Liver (tissue), 3 donors: ENCODE results near the gene RPGRIP1L.

Source experiments
- GABPA ChIP-seq, 2 donors: IDR thresholded peaks in 1 of 2; conservative IDR thresholded peaks in 1 of 2; 2 replicates each; pipeline ENCODE4 v1.6.1; 2016; ENCODE audit warnings: antibody characterized with exemption in 2 of 2, mild to moderate bottlenecking in 1 of 2, moderate library complexity in 1 of 2
- REST ChIP-seq: IDR thresholded peaks from 2 replicates; pipeline ENCODE4 v1.6.1; 2016; ENCODE audit warnings: antibody characterized with exemption, mild to moderate bottlenecking
- TF ChIP-seq, protein P1 (sequence below): fragments of 150-350 bp; IDR thresholded peaks from 2 replicates; pipeline ENCODE4 v1.5.1; 2017; ENCODE audit warnings: improper control_type of control experiment, low read depth, low read length; ENCODE audit not compliant: missing input control
- donor health status: healthy.
- donor health status: healthy.

GRCh38 chr16:53571763-53572162, 131.9 kb downstream of the RPGRIP1L start:
- TF ChIP-seq GABPA (IDR thresholded peaks at IDR 0.05 in 1 of 2, conservative IDR thresholded peaks at IDR 0.05 in 1 of 2) (no peak), REST (no peak)
- TF ChIP-seq, protein P1, sequence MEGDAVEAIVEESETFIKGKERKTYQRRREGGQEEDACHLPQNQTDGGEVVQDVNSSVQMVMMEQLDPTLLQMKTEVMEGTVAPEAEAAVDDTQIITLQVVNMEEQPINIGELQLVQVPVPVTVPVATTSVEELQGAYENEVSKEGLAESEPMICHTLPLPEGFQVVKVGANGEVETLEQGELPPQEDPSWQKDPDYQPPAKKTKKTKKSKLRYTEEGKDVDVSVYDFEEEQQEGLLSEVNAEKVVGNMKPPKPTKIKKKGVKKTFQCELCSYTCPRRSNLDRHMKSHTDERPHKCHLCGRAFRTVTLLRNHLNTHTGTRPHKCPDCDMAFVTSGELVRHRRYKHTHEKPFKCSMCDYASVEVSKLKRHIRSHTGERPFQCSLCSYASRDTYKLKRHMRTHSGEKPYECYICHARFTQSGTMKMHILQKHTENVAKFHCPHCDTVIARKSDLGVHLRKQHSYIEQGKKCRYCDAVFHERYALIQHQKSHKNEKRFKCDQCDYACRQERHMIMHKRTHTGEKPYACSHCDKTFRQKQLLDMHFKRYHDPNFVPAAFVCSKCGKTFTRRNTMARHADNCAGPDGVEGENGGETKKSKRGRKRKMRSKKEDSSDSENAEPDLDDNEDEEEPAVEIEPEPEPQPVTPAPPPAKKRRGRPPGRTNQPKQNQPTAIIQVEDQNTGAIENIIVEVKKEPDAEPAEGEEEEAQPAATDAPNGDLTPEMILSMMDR = no peak
